GM23248 (cell line): ENCODE results near the gene ARHGAP45. TPM values are rescaled to one million over a fixed set of nuclear protein-coding genes. Genes with fewer than 3 reads are reported as not detected.

Experiments
- DNase-seq: peaks from one replicate; pipeline ENCODE4 v3.0.0-alpha.2; 2015
- H2AFZ ChIP-seq: fragments of 200-600 bp; sonication (generic); 2 replicates; pipeline ENCODE4 v1.6.1; 2016; ENCODE audit warnings: antibody characterized with exemption
- H3F3A ChIP-seq: fragments of 200-600 bp; sonication (generic); 2 replicates; pipeline ENCODE4 v1.6.1; 2016; ENCODE audit warnings: mild to moderate bottlenecking, antibody characterized with exemption, mixed run types; ENCODE audit not compliant: insufficient read depth
- H3K27ac ChIP-seq: fragments of 200-600 bp; sonication (generic); 2 replicates; pipeline ENCODE4 v1.5.1; 2016; ENCODE audit warnings: mild to moderate bottlenecking
- H3K27me3 ChIP-seq: fragments of 200-600 bp; sonication (generic); replicated peaks from 2 replicates; pipeline ENCODE4 v1.6.1; 2016; ENCODE audit warnings: mild to moderate bottlenecking; ENCODE audit not compliant: insufficient read depth
- H3K36me3 ChIP-seq: fragments of 200-600 bp; sonication (generic); 2 replicates; pipeline ENCODE4 v1.6.1; 2016; ENCODE audit warnings: low read depth, mild to moderate bottlenecking
- H3K4me1 ChIP-seq: fragments of 200-600 bp; sonication (generic); 2 replicates; pipeline ENCODE4 v1.6.1; 2016; ENCODE audit warnings: mild to moderate bottlenecking; ENCODE audit not compliant: insufficient read depth
- H3K4me2 ChIP-seq: fragments of 200-600 bp; sonication (generic); one replicate; pipeline ENCODE4 v1.6.1; 2016; ENCODE audit warnings: mild to moderate bottlenecking; ENCODE audit not compliant: unreplicated experiment
- H3K4me3 ChIP-seq: fragments of 200-600 bp; sonication (generic); 2 replicates; pipeline ENCODE4 v1.5.1; 2016; ENCODE audit warnings: mild to moderate bottlenecking
- H3K79me2 ChIP-seq: fragments of 200-600 bp; sonication (generic); 2 replicates; pipeline ENCODE4 v1.6.1; 2016; ENCODE audit warnings: mild to moderate bottlenecking; ENCODE audit not compliant: insufficient read depth
- H3K9ac ChIP-seq: fragments of 200-600 bp; sonication (generic); 2 replicates; pipeline ENCODE4 v1.6.1; 2016; ENCODE audit warnings: mild to moderate bottlenecking
- H3K9me2 ChIP-seq: fragments of 200-600 bp; sonication (generic); 2 replicates; pipeline ENCODE4 v1.6.1; 2016; ENCODE audit warnings: mixed run types, mild to moderate bottlenecking, moderate library complexity; ENCODE audit not compliant: insufficient read depth
- H3K9me3 ChIP-seq: fragments of 200-600 bp; sonication (generic); one replicate; pipeline ENCODE4 v1.6.1; 2017; ENCODE audit warnings: low read depth
- H4K20me1 ChIP-seq: fragments of 200-600 bp; sonication (generic); 2 replicates; pipeline ENCODE4 v1.6.0; 2016; ENCODE audit not compliant: insufficient read depth
- EZH2 ChIP-seq: fragments of 200-600 bp; sonication (generic); IDR thresholded peaks from 2 replicates; pipeline ENCODE4 v1.6.1; 2018; ENCODE audit warnings: antibody characterized with exemption, mild to moderate bottlenecking; ENCODE audit not compliant: insufficient read depth, poor library complexity, severe bottlenecking
- EZH2phosphoT487 ChIP-seq: fragments of 200-600 bp; sonication (generic); IDR thresholded peaks from 2 replicates; pipeline ENCODE4 v1.6.1; 2018; ENCODE audit warnings: antibody characterized with exemption, moderate library complexity, mild to moderate bottlenecking, low read depth; ENCODE audit not compliant: insufficient read depth
- WGBS, 2 experiments: methylation state at CpG; one replicate each; pipeline ENCODE4 v1.1.6; 2015 to 2017; ENCODE audit warnings: low lambda C conversion rate in 2 of 2, low coverage in 1 of 2; ENCODE audit errors: missing lambda C conversion rate in 2 of 2; 5-methylcytosine and 5-hydroxymethylcytosine counted together
- in situ Hi-C: fragments of 300-500 bp; cut with MboI; formaldehyde crosslinking; loops from 2 replicates; pipeline ENCODE4 v1.15.0; 2020
- polyA plus RNA-seq: library from polyadenylated mRNA; unstranded; fragments of >200 nt; fragmentation: Nextera tagmentation; extraction: Ambion mirVana; gene quantifications from 2 replicates; pipeline ENCODE4 v1.2.1, GENCODE V29; 2016
- total RNA-seq: library from RNA; depleted of rRNA; stranded (reverse); fragments of >200 nt; shearing (Covaris generic); gene quantifications from 2 replicates; pipeline ENCODE4 v1.2.3, GENCODE V29; 2014

ARHGAP45 gene
- total and polyA plus RNA-seq, 2 experiments from 2014 or later: 3.5 to 6.3 TPM

DNA sequence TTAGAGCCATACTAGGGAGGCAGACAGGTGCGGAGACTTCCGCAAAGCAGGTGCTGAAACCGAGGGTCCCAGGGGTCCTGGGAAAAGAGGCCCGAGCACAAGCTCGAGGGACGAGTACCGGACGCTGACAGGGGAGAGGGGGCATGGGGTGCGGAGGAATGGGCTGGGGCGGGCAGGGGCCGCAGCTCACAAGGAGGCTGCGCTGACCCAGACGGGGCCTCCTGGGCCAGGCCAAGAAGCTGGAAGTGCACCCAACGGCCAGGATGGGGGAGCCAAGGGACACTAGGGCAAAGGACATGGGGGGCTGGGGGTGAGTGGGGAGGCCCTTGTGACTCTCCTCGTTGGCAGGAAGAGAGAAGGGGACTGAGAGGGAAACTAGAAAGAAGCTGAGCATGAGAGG is 26.4 kb downstream of the ARHGAP45 start:
- H3K4me2 ChIP-seq: peak overlapping the region; percentile 78

DNA sequence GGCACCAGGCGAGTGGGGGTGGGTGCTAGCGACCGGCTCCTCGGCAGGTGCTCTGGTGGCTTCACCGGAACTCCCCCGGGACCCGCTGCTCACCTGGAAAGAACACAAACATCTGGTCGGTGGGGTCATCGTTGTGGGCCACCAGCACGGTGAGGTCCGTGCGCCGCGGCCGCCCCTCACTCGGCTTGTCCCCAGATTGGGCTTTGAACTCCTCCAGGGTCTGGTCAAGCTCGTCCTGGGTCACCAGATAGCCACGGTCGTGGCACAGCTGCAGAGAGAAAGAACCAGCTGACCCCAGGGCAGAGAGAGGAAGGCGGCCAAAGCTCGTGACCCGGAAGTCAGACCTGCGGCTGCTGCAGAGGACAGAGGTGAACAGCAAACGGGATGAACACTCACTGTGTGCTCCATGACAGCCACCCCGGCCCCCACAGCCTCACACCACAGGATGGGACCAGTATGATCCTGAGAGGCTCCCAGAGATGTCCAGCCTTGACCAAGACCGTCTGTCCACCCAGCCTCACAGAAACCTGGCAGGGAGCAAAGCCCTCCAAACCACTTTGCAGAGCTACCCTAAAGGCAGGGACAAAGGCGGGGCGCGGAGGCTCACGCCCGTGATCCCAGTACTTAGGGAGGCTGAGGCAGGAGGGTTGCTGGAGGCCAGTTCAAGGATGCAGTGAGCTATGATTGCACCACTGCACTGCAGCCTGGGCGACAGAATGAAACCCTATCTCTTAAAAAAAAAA is 27.0 kb downstream of the ARHGAP45 start:
- H3K9me2 ChIP-seq: no peaks in the 10 kb centered on the region
- WGBS, 2 experiments: 61 to 69% methylated on average over 31 to 32 of the region's 32 CpGs
- TF ChIP-seq EZH2phosphoT487: no peak
- no peak for TF ChIP-seq EZH2
- no peaks in the 10 kb centered on the region for H3K27me3 ChIP-seq
- H3K79me2 ChIP-seq: peaks cover 35% of the 10 kb centered on the region
- in situ Hi-C loops: no loop called here
- peak; percentile 39 for DNase-seq
- no peaks in the 10 kb centered on the region for H4K20me1 ChIP-seq
- H3K4me3 ChIP-seq: peak overlapping the region; percentile 90
- peaks cover 3% of the 10 kb centered on the region; the same call in 1 of the 2 replicates for H3K36me3 ChIP-seq
- peak overlapping the region; percentile 78 for H3K4me2 ChIP-seq
- peaks cover 12% of the 10 kb centered on the region for H3K4me1 ChIP-seq
- peak overlapping the region; percentile 92 for H3K9ac ChIP-seq
- peaks cover 3% of the 10 kb centered on the region for H3F3A ChIP-seq
- H2AFZ ChIP-seq: no peak overlapping the region
- H3K9me3 ChIP-seq: no peaks in the 10 kb centered on the region
- H3K27ac ChIP-seq: peak overlapping the region; percentile 47

More for the DNA sequence above, 26.4 kb downstream of the ARHGAP45 start:
- Histone ChIP-seq H2AFZ (no peak overlapping the region), H4K20me1 (no peaks in the 10 kb centered on the region), H3K27ac (no peak overlapping the region), H3K36me3 (peaks cover 3% of the 10 kb centered on the region; the same call in 1 of the 2 replicates), H3K9ac (no peak overlapping the region; the same call in 1 of the 2 replicates), H3K9me2 (no peaks in the 10 kb centered on the region), H3K79me2 (peaks cover 35% of the 10 kb centered on the region), H3K4me1 (0 out of 2 replicates have a peak, but pooled peaks cover 6% of the 10 kb centered on the region), H3K9me3 (no peaks in the 10 kb centered on the region), H3F3A (no peaks in the 10 kb centered on the region), H3K27me3 (no peaks in the 10 kb centered on the region), H3K4me3 (no peak overlapping the region)
- 85 to 100% methylated on average over 1 to 15 of the region's 15 CpGs for WGBS, 2 experiments
- no peak for DNase-seq
- in situ Hi-C loops: no loop called here
- TF ChIP-seq EZH2 (no peak), EZH2phosphoT487 (no peak)

DNA sequence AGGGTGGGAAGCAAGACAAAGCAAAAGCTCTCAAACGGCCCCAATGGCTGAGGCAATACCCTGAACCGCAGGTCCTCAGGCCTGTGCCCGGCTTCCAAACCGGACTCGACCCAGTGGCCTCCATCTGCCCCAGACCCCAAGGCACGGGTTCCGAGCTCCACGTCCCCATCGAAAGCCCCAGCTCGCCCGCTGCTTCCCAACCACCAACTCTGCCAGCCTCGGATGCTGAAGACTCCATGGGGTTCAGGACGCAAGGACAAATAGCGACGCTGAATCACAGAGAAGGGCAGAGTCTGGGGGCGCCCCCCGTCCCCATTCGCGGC is 27.6 kb downstream of the ARHGAP45 start:
- no peak overlapping the region for H2AFZ ChIP-seq
- H3K36me3 ChIP-seq: 0 out of 2 replicates have a peak, but pooled peaks cover 3% of the 10 kb centered on the region
- H3K9me2 ChIP-seq: no peaks in the 10 kb centered on the region
- no peaks in the 10 kb centered on the region for H3K9me3 ChIP-seq
- peak overlapping the region; percentile 92 for H3K9ac ChIP-seq
- peaks cover 35% of the 10 kb centered on the region for H3K79me2 ChIP-seq
- DNase-seq: peak; percentile 37
- H3F3A ChIP-seq: peaks cover 9% of the 10 kb centered on the region
- H3K27me3 ChIP-seq: no peaks in the 10 kb centered on the region
- in situ Hi-C loops: no loop called here
- peaks cover 16% of the 10 kb centered on the region for H3K4me1 ChIP-seq
- 1 to 5% methylated on average over 14 to 19 of the region's 19 CpGs for WGBS, 2 experiments
- peak overlapping the region; percentile 47 for H3K27ac ChIP-seq
- H3K4me3 ChIP-seq: peak overlapping the region; percentile 90
- no peak for TF ChIP-seq EZH2phosphoT487
- TF ChIP-seq EZH2: no peak
- H3K4me2 ChIP-seq: peak overlapping the region; percentile 78
- H4K20me1 ChIP-seq: no peaks in the 10 kb centered on the region

DNA sequence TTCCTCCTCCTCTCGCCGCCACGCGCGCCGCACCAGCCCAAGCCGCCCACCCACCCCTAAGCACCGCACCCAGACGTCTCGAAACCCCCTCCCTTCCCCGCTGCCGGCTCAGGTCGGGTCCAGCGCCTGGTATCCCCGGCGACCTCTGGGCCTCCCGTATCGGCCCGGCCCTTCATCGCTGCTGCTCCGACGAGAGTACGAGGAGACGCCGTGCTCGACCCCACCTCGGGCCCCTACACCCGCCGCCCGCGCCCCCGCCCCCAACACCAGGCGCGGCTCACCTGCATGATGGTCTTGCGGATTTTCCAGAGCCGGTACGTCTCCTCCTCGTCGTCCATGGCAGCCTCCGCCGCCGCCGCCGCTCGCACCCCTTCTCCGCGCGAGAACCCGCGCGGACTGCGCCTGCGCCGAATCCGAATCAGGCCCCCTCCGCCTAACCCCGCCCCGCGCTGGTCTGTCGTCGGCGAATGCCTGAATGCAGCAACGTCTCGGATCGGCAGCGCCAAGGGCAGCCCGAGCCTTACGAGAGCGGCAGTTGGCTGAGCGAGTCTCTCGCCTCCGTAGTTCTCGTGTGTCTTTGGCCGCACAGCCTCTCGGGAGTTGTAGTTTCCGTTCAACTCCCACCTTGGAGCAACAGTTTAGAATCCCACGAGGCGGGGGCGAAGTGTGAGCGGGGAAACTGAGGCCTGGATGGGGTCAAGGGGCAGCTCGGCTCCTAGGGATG is 28.2 kb downstream of the ARHGAP45 start, which contains the start of gene POLR2E:
Gene POLR2E (minus strand): TSS at position 398 of the 724 bp plus-strand sequence. CDS start 60 bp downstream, at position 338.
- in situ Hi-C loops: no loop called here

More for the DNA sequence above, 28.2 kb downstream of the ARHGAP45 start, which contains the start of gene POLR2E:
- no peaks in the 10 kb centered on the region for H4K20me1 ChIP-seq
- H3K79me2 ChIP-seq: peaks cover 35% of the 10 kb centered on the region
- H2AFZ ChIP-seq: peak within 1 kb of the TSS; percentile 59
- H3K4me2 ChIP-seq: peak within 1 kb of the TSS; percentile 78
- TF ChIP-seq EZH2phosphoT487 (no peak), EZH2 (no peak)
- peaks cover 19% of the 10 kb centered on the region for H3K4me1 ChIP-seq
- 0% methylated on average over 39 to 62 of the region's 81 CpGs for WGBS, 2 experiments
- peak; percentile 99 for DNase-seq
- no peaks in the 10 kb centered on the region for H3K27me3 ChIP-seq
- H3K27ac ChIP-seq: peak within 1 kb of the TSS; percentile 47
- peak within 1 kb of the TSS; percentile 92 for H3K9ac ChIP-seq
- H3K4me3 ChIP-seq: peak within 1 kb of the TSS; percentile 90
- no peaks in the 10 kb centered on the region for H3K9me3 ChIP-seq
- no peaks in the 10 kb centered on the region for H3K9me2 ChIP-seq
- 0 out of 2 replicates have a peak, but pooled peaks cover 3% of the 10 kb centered on the region for H3K36me3 ChIP-seq
- H3F3A ChIP-seq: peaks cover 15% of the 10 kb centered on the region
